GM19324 (cell line): Measurements from ENCODE around the gene TNKS1BP1.
A peak's percentile ranks its signal among the peaks of the same experiment; 100 is the strongest.
"Not testable (repeated sequence)": the region's sequence is repeated elsewhere in the genome, so short reads cannot be mapped to it uniquely, and the experiment has no call there.

Source experiments
- ATAC-seq: cut with Tn5 transposase; IDR thresholded peaks from one replicate; pipeline ENCODE4 v1.9.1; 2021; ENCODE audit warnings: mild to moderate bottlenecking, moderate library complexity; ENCODE audit not compliant: unreplicated experiment, low FRiP score

Gene TNKS1BP1

GRCh38 chr11:57324886-57325734 lies at the start of gene TNKS1BP1:
Gene TNKS1BP1, minus strand, starts transcription at chr11:57324952. Its CDS starts 3,067 bp downstream, at chr11:57321885.
- ATAC-seq = peak; percentile 94

GRCh38 chr11:57373146-57373545 lies 48.4 kb upstream of the TNKS1BP1 start:
- ATAC-seq = no peak

GRCh38 chr11:57370941-57371340 lies 46.2 kb upstream of the TNKS1BP1 start:
- no peak for ATAC-seq

GRCh38 chr11:57370251-57370650 lies 45.5 kb upstream of the TNKS1BP1 start:
- no peak for ATAC-seq

- no peak for ATAC-seq
Observed at GRCh38 chr11:57368845-57369232, 44.1 kb upstream of the TNKS1BP1 start.

GRCh38 chr11:57368106-57368844 lies 43.5 kb upstream of the TNKS1BP1 start:
- no peak for ATAC-seq

- ATAC-seq = no peak
Observed at GRCh38 chr11:57364851-57365660, 40.3 kb upstream of the TNKS1BP1 start.

GRCh38 chr11:57363131-57364080 lies 38.7 kb upstream of the TNKS1BP1 start:
- no peak for ATAC-seq

GRCh38 chr11:57361926-57362325 lies 37.2 kb upstream of the TNKS1BP1 start:
- ATAC-seq = no peak

- not testable (repeated sequence) for ATAC-seq
Observed at GRCh38 chr11:57361420-57361819, 36.7 kb upstream of the TNKS1BP1 start.

GRCh38 chr11:57360991-57361390 lies 36.2 kb upstream of the TNKS1BP1 start:
- no peak for ATAC-seq

- ATAC-seq = no peak
Observed at GRCh38 chr11:57359896-57360690, 35.3 kb upstream of the TNKS1BP1 start.

- ATAC-seq = no peak
Observed at GRCh38 chr11:57359396-57359795, 34.6 kb upstream of the TNKS1BP1 start.

GRCh38 chr11:57358991-57359390 lies 34.2 kb upstream of the TNKS1BP1 start:
- ATAC-seq = no peak

GRCh38 chr11:57358543-57358961 lies 33.8 kb upstream of the TNKS1BP1 start:
- no peak for ATAC-seq

- ATAC-seq = no peak
Observed at GRCh38 chr11:57357856-57358255, 33.1 kb upstream of the TNKS1BP1 start.

GRCh38 chr11:57357310-57357709 lies 32.6 kb upstream of the TNKS1BP1 start:
- no peak for ATAC-seq

- no peak for ATAC-seq
Observed at GRCh38 chr11:57356268-57356667, 31.5 kb upstream of the TNKS1BP1 start.

GRCh38 chr11:57354699-57355098 lies 29.9 kb upstream of the TNKS1BP1 start:
- ATAC-seq = no peak
